Prostate gland (tissue), 2 donors: ENCODE results near the gene KHDC4.

Experiments used
- CTCF ChIP-seq, 4 experiments: fragments of 200-600 bp in 2 of 4; fragments of 450-650 bp in 2 of 4; sonication (generic) in 2 of 4; IDR thresholded peaks; 1 replicate in 3 of 4; 2 replicates in 1 of 4; pipeline ENCODE4 v1.5.1; 2016 to 2019; ENCODE audit warnings: antibody characterized with exemption in 4 of 4, mild to moderate bottlenecking in 2 of 4, moderate library complexity in 2 of 4
- POLR2A ChIP-seq: fragments of 450-650 bp; IDR thresholded peaks from one replicate; pipeline ENCODE4 v1.6.1; 2016; ENCODE audit warnings: antibody characterized with exemption, mild to moderate bottlenecking

GRCh38 chr1:155882235-155882634 lies 52.0 kb downstream of the KHDC4 start:
- TF ChIP-seq CTCF (IDR thresholded peaks at IDR 0.05) (no peak), POLR2A (no peak)
